Astrocyte (in vitro differentiated cells and primary cell): ENCODE data around the gene ENPP3. TPM values are rescaled to one million over a fixed set of nuclear protein-coding genes. Genes with fewer than 3 reads are reported as not detected.

ENCODE experiments used
- DNase-seq: peaks from one replicate; pipeline ENCODE4 v3.0.0-alpha.2; 2010; ENCODE audit warnings: low read depth
- FAIRE-seq: peaks from 2 replicates; lab custom pipeline; 2011; peaks lifted over from hg19 to GRCh38; lab: Jason Lieb, UNC
- H2AFZ ChIP-seq: 2 replicates; pipeline ENCODE4 v1.6.0; 2012; ENCODE audit warnings: low read depth, low read length, inconsistent platforms
- H3K27ac ChIP-seq: 2 replicates; pipeline ENCODE4 v1.5.1; 2011; ENCODE audit warnings: low read depth, low read length, inconsistent platforms
- H3K27me3 ChIP-seq: 2 replicates; pipeline ENCODE4 v1.6.0; 2011; ENCODE audit warnings: low read length, inconsistent platforms; ENCODE audit not compliant: insufficient read depth
- H3K36me3 ChIP-seq: 2 replicates; pipeline ENCODE4 v1.5.1; 2011; ENCODE audit warnings: low read length, inconsistent platforms; ENCODE audit not compliant: insufficient read depth
- H3K4me1 ChIP-seq: 2 replicates; pipeline ENCODE4 v1.5.1; 2011; ENCODE audit warnings: low read length, inconsistent platforms; ENCODE audit not compliant: insufficient read depth
- H3K4me2 ChIP-seq: 2 replicates; pipeline ENCODE4 v1.6.0; 2012; ENCODE audit warnings: low read length, inconsistent platforms
- H3K4me3 ChIP-seq: 2 replicates; pipeline ENCODE4 v1.5.1; 2011; ENCODE audit warnings: low read depth, mild to moderate bottlenecking, low read length, inconsistent platforms; ENCODE audit not compliant: insufficient read depth
- H3K79me2 ChIP-seq: 2 replicates; pipeline ENCODE4 v1.6.0; 2012; ENCODE audit warnings: mild to moderate bottlenecking, low read length, inconsistent platforms; ENCODE audit not compliant: insufficient read depth
- H3K9ac ChIP-seq: 2 replicates; pipeline ENCODE4 v1.6.0; 2012; ENCODE audit warnings: mild to moderate bottlenecking, low read length, inconsistent platforms
- H3K9me3 ChIP-seq: 2 replicates; pipeline ENCODE4 v1.5.1; 2012; ENCODE audit warnings: low read depth, mild to moderate bottlenecking, low read length, inconsistent platforms; ENCODE audit not compliant: insufficient read depth
- H4K20me1 ChIP-seq: 2 replicates; pipeline ENCODE4 v1.6.0; 2012; ENCODE audit warnings: low read length, inconsistent platforms; ENCODE audit not compliant: insufficient read depth
- H3K27ac Mint-ChIP-seq: one replicate; pipeline ENCODE4 v1.8.0; 2021; ENCODE audit warnings: mild to moderate bottlenecking, mixed read lengths; ENCODE audit not compliant: unreplicated experiment
- H3K27me3 Mint-ChIP-seq: one replicate; pipeline ENCODE4 v1.8.0; 2021; ENCODE audit warnings: low read depth, mixed read lengths; ENCODE audit not compliant: unreplicated experiment
- H3K36me3 Mint-ChIP-seq: one replicate; pipeline ENCODE4 v1.8.0; 2021; ENCODE audit warnings: low read depth, mixed read lengths; ENCODE audit not compliant: unreplicated experiment
- H3K4me1 Mint-ChIP-seq: one replicate; pipeline ENCODE4 v1.8.0; 2021; ENCODE audit warnings: low read depth, mixed read lengths; ENCODE audit not compliant: unreplicated experiment
- H3K4me3 Mint-ChIP-seq: one replicate; pipeline ENCODE4 v1.8.0; 2021; ENCODE audit warnings: mild to moderate bottlenecking, moderate library complexity, mixed read lengths; ENCODE audit not compliant: unreplicated experiment
- H3K9me3 Mint-ChIP-seq: one replicate; pipeline ENCODE4 v1.8.0; 2021; ENCODE audit warnings: mild to moderate bottlenecking, mixed read lengths; ENCODE audit not compliant: unreplicated experiment
- CTCF ChIP-seq: IDR thresholded peaks from 2 replicates; pipeline ENCODE4 v1.5.1; 2011; ENCODE audit warnings: low read depth, mild to moderate bottlenecking, inconsistent platforms, low read length, moderate library complexity; ENCODE audit not compliant: insufficient read depth
- EZH2 ChIP-seq: IDR thresholded peaks from 2 replicates; pipeline ENCODE4 v1.6.1; 2012; ENCODE audit warnings: mild to moderate bottlenecking, low read length, inconsistent platforms; ENCODE audit not compliant: insufficient read depth
- total RNA-seq: library from RNA; stranded (reverse); gene quantifications from 2 replicates; pipeline ENCODE4 v1.2.1, GENCODE V29; 2021

ENPP3 gene
- total RNA-seq, 1 donor from 2014 or later: not detected

- Histone ChIP-seq H3K36me3 (no peaks in the 10 kb centered on the region), H3K4me3 (no peak overlapping the region), H3K27ac (no peak overlapping the region), H3K9ac (no peak overlapping the region), H3K4me2 (no peak overlapping the region), H3K27me3 (no peaks in the 10 kb centered on the region), H4K20me1 (no peaks in the 10 kb centered on the region), H3K9me3 (no peaks in the 10 kb centered on the region), H3K4me1 (no peaks in the 10 kb centered on the region), H2AFZ (no peak overlapping the region), H3K79me2 (no peaks in the 10 kb centered on the region)
- H3K27ac Mint-ChIP-seq: no peak overlapping the region
- H3K9me3 Mint-ChIP-seq: no peaks in the 10 kb centered on the region
- DNase-seq (no peak), FAIRE-seq (no peak)
- no peaks in the 10 kb centered on the region for H3K4me1 Mint-ChIP-seq
- TF ChIP-seq EZH2: no peak
- no peak for TF ChIP-seq CTCF
- no peaks in the 10 kb centered on the region for H3K36me3 Mint-ChIP-seq
- no peak overlapping the region for H3K4me3 Mint-ChIP-seq
- no peaks in the 10 kb centered on the region for H3K27me3 Mint-ChIP-seq
Observed at GRCh38 chr6:131717836-131718542, 80.9 kb downstream of the ENPP3 start.

- DNase-seq (no peak), FAIRE-seq (peak; percentile 23)
- Histone ChIP-seq H3K9me3 (no peaks in the 10 kb centered on the region), H3K9ac (no peak overlapping the region), H3K79me2 (no peaks in the 10 kb centered on the region), H3K4me1 (no peaks in the 10 kb centered on the region), H2AFZ (no peak overlapping the region), H3K27ac (no peak overlapping the region), H3K4me3 (no peak overlapping the region), H3K27me3 (no peaks in the 10 kb centered on the region), H4K20me1 (no peaks in the 10 kb centered on the region), H3K36me3 (no peaks in the 10 kb centered on the region), H3K4me2 (no peak overlapping the region)
- H3K27ac Mint-ChIP-seq: no peak overlapping the region
- no peaks in the 10 kb centered on the region for H3K36me3 Mint-ChIP-seq
- H3K4me1 Mint-ChIP-seq: no peaks in the 10 kb centered on the region
- no peaks in the 10 kb centered on the region for H3K9me3 Mint-ChIP-seq
- H3K27me3 Mint-ChIP-seq: no peaks in the 10 kb centered on the region
- TF ChIP-seq EZH2 (no peak), CTCF (no peak)
- no peak overlapping the region for H3K4me3 Mint-ChIP-seq
Observed at GRCh38 chr6:131721161-131721560, 84.1 kb downstream of the ENPP3 start.

GRCh38 chr6:131724114-131724513, 87.0 kb downstream of the ENPP3 start:
- no peak overlapping the region for H2AFZ ChIP-seq
- no peak overlapping the region for H3K4me3 ChIP-seq
- no peaks in the 10 kb centered on the region for H3K9me3 ChIP-seq
- no peaks in the 10 kb centered on the region for H3K79me2 ChIP-seq
- Mint-ChIP-seq H3K4me3 (no peak overlapping the region), H3K9me3 (no peaks in the 10 kb centered on the region), H3K27ac (no peak overlapping the region), H3K27me3 (no peaks in the 10 kb centered on the region), H3K36me3 (no peaks in the 10 kb centered on the region), H3K4me1 (peaks cover 2% of the 10 kb centered on the region)
- H3K27me3 ChIP-seq: no peaks in the 10 kb centered on the region
- no peak overlapping the region for H3K9ac ChIP-seq
- DNase-seq (peak; percentile 8), FAIRE-seq (no peak)
- H3K36me3 ChIP-seq: no peaks in the 10 kb centered on the region
- TF ChIP-seq CTCF: no peak
- no peak for TF ChIP-seq EZH2
- H3K4me2 ChIP-seq: no peak overlapping the region
- no peak overlapping the region for H3K27ac ChIP-seq
- no peaks in the 10 kb centered on the region for H4K20me1 ChIP-seq
- no peaks in the 10 kb centered on the region for H3K4me1 ChIP-seq
